HepG2 (cell line): ENCODE results near the gene STX4. TPM values are rescaled to one million over a fixed set of nuclear protein-coding genes. Genes with fewer than 3 reads are reported as not detected.

Experiments used
- ARHGAP35 ChIP-seq: sonication (generic); formaldehyde crosslinking; IDR thresholded peaks from 2 replicates; pipeline ENCODE4 v1.9.0; 2022; ENCODE audit warnings: mild to moderate bottlenecking, inconsistent platforms, moderate library complexity, missing genetic modification reagents, borderline replicate concordance
- ELF1 ChIP-seq: sonication (generic); formaldehyde crosslinking; IDR thresholded peaks from 2 replicates; pipeline ENCODE4 v1.4.0; 2020; ENCODE audit warnings: missing genetic modification reagents
- FOXM1 ChIP-seq: sonication (generic); formaldehyde crosslinking; IDR thresholded peaks from 2 replicates; pipeline ENCODE4 v1.5.0; 2020; ENCODE audit warnings: missing genetic modification reagents
- GABPB1 ChIP-seq: IDR thresholded peaks from 2 replicates; pipeline ENCODE4 v1.6.1; 2016; ENCODE audit warnings: mild to moderate bottlenecking, missing genetic modification reagents, moderate library complexity, missing compliant biosample characterization
- GPBP1L1 ChIP-seq: sonication (generic); formaldehyde crosslinking; IDR thresholded peaks from 2 replicates; pipeline ENCODE4 v1.5.0; 2020; ENCODE audit warnings: mild to moderate bottlenecking, missing genetic modification reagents
- IRF9 ChIP-seq: sonication (generic); formaldehyde crosslinking; IDR thresholded peaks from 2 replicates; pipeline ENCODE4 v1.8.0; 2022; ENCODE audit warnings: missing genetic modification reagents, mild to moderate bottlenecking, borderline replicate concordance
- KDM4B ChIP-seq: sonication (generic); formaldehyde crosslinking; IDR thresholded peaks from 2 replicates; pipeline ENCODE4 v1.4.0; 2020; ENCODE audit warnings: missing genetic modification reagents
- RCOR2 ChIP-seq: IDR thresholded peaks from 2 replicates; pipeline ENCODE4 v1.6.1; 2016; ENCODE audit warnings: missing biosample characterization, missing genetic modification reagents
- REL ChIP-seq: sonication (generic); formaldehyde crosslinking; conservative IDR thresholded peaks from 2 replicates; pipeline ENCODE4 v1.8.0; 2022; ENCODE audit warnings: mild to moderate bottlenecking, missing genetic modification reagents, moderate library complexity
- RFX1 ChIP-seq: fragments of 450-650 bp; IDR thresholded peaks from 2 replicates; pipeline ENCODE4 v1.6.1; 2017
- RXRB ChIP-seq: IDR thresholded peaks from 2 replicates; pipeline ENCODE4 v1.6.1; 2016; ENCODE audit warnings: borderline replicate concordance, missing genetic modification reagents, missing compliant biosample characterization
- SIX1 ChIP-seq: sonication (generic); formaldehyde crosslinking; IDR thresholded peaks from 2 replicates; pipeline ENCODE4 v1.4.0; 2020; ENCODE audit warnings: missing genetic modification reagents, borderline replicate concordance
- SIX4 ChIP-seq: sonication (generic); formaldehyde crosslinking; IDR thresholded peaks from 2 replicates; pipeline ENCODE4 v1.4.0; 2020; ENCODE audit warnings: missing genetic modification reagents
- SMYD3 ChIP-seq: sonication (generic); formaldehyde crosslinking; IDR thresholded peaks from 2 replicates; pipeline ENCODE4 v1.8.1; 2023; ENCODE audit warnings: mild to moderate bottlenecking, missing genetic modification reagents
- SOX13 ChIP-seq, 3 experiments: fragments of 450-650 bp in 1 of 3; sonication (generic) in 1 of 3; formaldehyde crosslinking in 1 of 3; IDR thresholded peaks in 2 of 3; conservative IDR thresholded peaks in 1 of 3; 2 replicates each; pipeline versions ENCODE4 v1.5.0 to v1.6.1; 2016 to 2020; ENCODE audit warnings: antibody characterized with exemption in 1 of 3, mild to moderate bottlenecking in 1 of 3, missing compliant biosample characterization in 1 of 3, missing genetic modification reagents in 1 of 3, moderate library complexity in 1 of 3
- SOX5 ChIP-seq: IDR thresholded peaks from 2 replicates; pipeline ENCODE4 v1.6.1; 2016; ENCODE audit warnings: borderline replicate concordance
- ZBTB49 ChIP-seq: sonication (generic); formaldehyde crosslinking; IDR thresholded peaks from 2 replicates; pipeline ENCODE4 v1.4.0; 2020; ENCODE audit warnings: missing genetic modification reagents, borderline replicate concordance
- ZNF629 ChIP-seq: sonication (generic); formaldehyde crosslinking; conservative IDR thresholded peaks from 2 replicates; pipeline ENCODE4 v1.5.0; 2020; ENCODE audit warnings: missing genetic modification reagents
- ZNF792 ChIP-seq: IDR thresholded peaks from 2 replicates; pipeline ENCODE4 v1.6.1; 2016
- ZNF879 ChIP-seq: sonication (generic); formaldehyde crosslinking; IDR thresholded peaks from 2 replicates; pipeline ENCODE4 v1.8.1; 2023; ENCODE audit warnings: missing genetic modification reagents
- ZSCAN31 ChIP-seq: sonication (generic); formaldehyde crosslinking; IDR thresholded peaks from 2 replicates; pipeline ENCODE4 v1.5.0; 2020; ENCODE audit warnings: low read depth, mild to moderate bottlenecking, missing genetic modification reagents
- polyA plus RNA-seq, 8 experiments: library from polyadenylated mRNA; depleted of rRNA in 3 of 8; stranded (reverse) in 7 of 8; unstranded in 1 of 8; fragments of >200 nt; fragmentation: Illumina TruSeq in 4 of 8; extraction: Trizol in 4 of 8; gene quantifications; 2 replicates each; pipeline versions ENCODE4 v1.2.1 to v1.2.3, GENCODE V29; 2011 to 2016; ENCODE audit warnings: low read depth in 4 of 8, missing spikeins in 1 of 8, mixed read lengths in 1 of 8; ENCODE audit not compliant: insufficient read depth in 1 of 8
- total RNA-seq, 5 experiments: library from RNA; depleted of rRNA; stranded (reverse); fragments of >200 nt; fragmentation: Illumina TruSeq; extraction: Trizol; gene quantifications; 2 replicates each; pipeline ENCODE4 v1.2.3, GENCODE V29; 2016; ENCODE audit warnings: low read depth in 1 of 5
- TF ChIP-seq, protein P1 (sequence below): sonication (generic); formaldehyde crosslinking; IDR thresholded peaks from 2 replicates; pipeline ENCODE4 v1.4.0; 2020; ENCODE audit warnings: missing genetic modification reagents

STX4 gene
- total and polyA plus RNA-seq, 2 of the 13 experiments (the other 11 are each of a cell fraction or from before 2014, with no cell fraction given) = 29.2 to 34.6 TPM

- TF ChIP-seq ZNF879 (CRISPR knock-in tag) = peak; percentile 20; the same call in 1 of the 2 replicates
- TF ChIP-seq SIX4 (CRISPR knock-in tag) = no peak
- no peak; the same call in 1 of the 2 replicates for TF ChIP-seq ARHGAP35 (CRISPR knock-in tag)
- no peak for TF ChIP-seq GPBP1L1
- peak; percentile 71; the same call in 1 of the 2 replicates for TF ChIP-seq REL
- peak; percentile 52; the same call in 1 of the 2 replicates for TF ChIP-seq ZNF629
- no peak for TF ChIP-seq SIX1 (CRISPR knock-in tag)
- TF ChIP-seq IRF9 (CRISPR knock-in tag) = peak; percentile 92
- no peak; the same call in 1 of the 2 replicates for TF ChIP-seq SOX5 (CRISPR knock-in tag)
- TF ChIP-seq RXRB (CRISPR knock-in tag) = no peak
- TF ChIP-seq FOXM1 (CRISPR knock-in tag) = peak; percentile 67; the same call in 1 of the 2 replicates
- no peak for TF ChIP-seq RFX1
- TF ChIP-seq ZNF792 (CRISPR knock-in tag) = no peak; the same call in 1 of the 2 replicates
- TF ChIP-seq ZBTB49 (CRISPR knock-in tag) = no peak
- TF ChIP-seq SMYD3 (CRISPR knock-in tag) = peak; percentile 93; the same call in 1 of the 2 replicates
- no peak for TF ChIP-seq RCOR2
- peak; percentile 66 for TF ChIP-seq GABPB1 (CRISPR knock-in tag)
- TF ChIP-seq KDM4B (CRISPR knock-in tag) = no peak
- peak; percentile 65 for TF ChIP-seq ELF1 (CRISPR knock-in tag)
- 0 out of 2 replicates have a peak, but pooled peaks have one; percentile 62 for TF ChIP-seq ZSCAN31 (CRISPR knock-in tag)
- no peak for TF ChIP-seq SOX13 (IDR thresholded peaks at IDR 0.05)
- TF ChIP-seq SOX13 (CRISPR knock-in tag; conservative IDR thresholded peaks at IDR 0.05 in 1 of 2, IDR thresholded peaks at IDR 0.05 in 1 of 2) = no peak
- TF ChIP-seq, protein P1, sequence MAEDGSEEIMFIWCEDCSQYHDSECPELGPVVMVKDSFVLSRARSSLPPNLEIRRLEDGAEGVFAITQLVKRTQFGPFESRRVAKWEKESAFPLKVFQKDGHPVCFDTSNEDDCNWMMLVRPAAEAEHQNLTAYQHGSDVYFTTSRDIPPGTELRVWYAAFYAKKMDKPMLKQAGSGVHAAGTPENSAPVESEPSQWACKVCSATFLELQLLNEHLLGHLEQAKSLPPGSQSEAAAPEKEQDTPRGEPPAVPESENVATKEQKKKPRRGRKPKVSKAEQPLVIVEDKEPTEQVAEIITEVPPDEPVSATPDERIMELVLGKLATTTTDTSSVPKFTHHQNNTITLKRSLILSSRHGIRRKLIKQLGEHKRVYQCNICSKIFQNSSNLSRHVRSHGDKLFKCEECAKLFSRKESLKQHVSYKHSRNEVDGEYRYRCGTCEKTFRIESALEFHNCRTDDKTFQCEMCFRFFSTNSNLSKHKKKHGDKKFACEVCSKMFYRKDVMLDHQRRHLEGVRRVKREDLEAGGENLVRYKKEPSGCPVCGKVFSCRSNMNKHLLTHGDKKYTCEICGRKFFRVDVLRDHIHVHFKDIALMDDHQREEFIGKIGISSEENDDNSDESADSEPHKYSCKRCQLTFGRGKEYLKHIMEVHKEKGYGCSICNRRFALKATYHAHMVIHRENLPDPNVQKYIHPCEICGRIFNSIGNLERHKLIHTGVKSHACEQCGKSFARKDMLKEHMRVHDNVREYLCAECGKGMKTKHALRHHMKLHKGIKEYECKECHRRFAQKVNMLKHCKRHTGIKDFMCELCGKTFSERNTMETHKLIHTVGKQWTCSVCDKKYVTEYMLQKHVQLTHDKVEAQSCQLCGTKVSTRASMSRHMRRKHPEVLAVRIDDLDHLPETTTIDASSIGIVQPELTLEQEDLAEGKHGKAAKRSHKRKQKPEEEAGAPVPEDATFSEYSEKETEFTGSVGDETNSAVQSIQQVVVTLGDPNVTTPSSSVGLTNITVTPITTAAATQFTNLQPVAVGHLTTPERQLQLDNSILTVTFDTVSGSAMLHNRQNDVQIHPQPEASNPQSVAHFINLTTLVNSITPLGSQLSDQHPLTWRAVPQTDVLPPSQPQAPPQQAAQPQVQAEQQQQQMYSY (CRISPR knock-in tag) = no peak
Observed at GRCh38 chr16:30985401-30986128, 47.8 kb upstream of the STX4 start (continued).
